Fibroblast of lung (primary cell): ENCODE measurements around the gene CYTIP.

Experiments used
- EZH2 ChIP-seq: IDR thresholded peaks from 2 replicates; pipeline ENCODE4 v1.5.1; 2012; ENCODE audit warnings: low read length, control low read depth, mild to moderate bottlenecking; ENCODE audit errors: missing control alignments
- TF ChIP-seq, protein P1 (sequence below), 2 donors: IDR thresholded peaks in 1 of 2; conservative IDR thresholded peaks in 1 of 2; 1 replicate in 1 of 2; 2 replicates in 1 of 2; pipeline ENCODE4 v1.5.1; 2011 to 2012; ENCODE audit warnings: low read length in 2 of 2, control low read depth in 1 of 2, inconsistent platforms in 1 of 2, low read depth in 1 of 2, mild to moderate bottlenecking in 1 of 2

DNA sequence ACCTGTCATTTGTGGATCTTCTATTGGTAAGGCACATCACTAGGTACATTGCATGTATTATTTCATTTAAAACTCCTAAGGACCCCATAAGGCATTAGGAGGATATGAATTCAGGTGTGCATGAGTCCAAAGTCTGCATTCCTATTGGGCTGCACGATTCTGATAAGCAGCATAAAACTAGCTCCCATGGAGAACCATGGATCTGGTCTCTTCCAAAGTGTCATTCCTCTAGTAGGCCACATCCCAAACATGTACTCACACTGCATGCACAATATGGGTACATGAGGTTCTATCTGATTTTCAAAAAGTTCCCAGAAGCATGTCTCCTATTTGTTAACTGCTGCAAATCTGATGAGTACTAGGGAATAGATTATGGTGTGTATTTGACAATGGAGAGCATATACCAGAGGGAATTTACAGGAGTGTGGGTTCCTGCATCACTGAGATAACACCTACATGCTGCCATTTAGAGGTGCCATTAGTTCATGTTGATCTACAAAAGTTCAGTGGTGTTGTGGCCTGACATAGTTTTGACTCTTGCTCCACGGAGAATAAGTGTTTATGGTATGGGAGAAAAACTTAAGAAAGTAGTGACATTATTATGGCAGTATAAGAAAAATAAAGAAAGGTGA, 11.3 kb downstream of the CYTIP start:
- TF ChIP-seq, protein P1, sequence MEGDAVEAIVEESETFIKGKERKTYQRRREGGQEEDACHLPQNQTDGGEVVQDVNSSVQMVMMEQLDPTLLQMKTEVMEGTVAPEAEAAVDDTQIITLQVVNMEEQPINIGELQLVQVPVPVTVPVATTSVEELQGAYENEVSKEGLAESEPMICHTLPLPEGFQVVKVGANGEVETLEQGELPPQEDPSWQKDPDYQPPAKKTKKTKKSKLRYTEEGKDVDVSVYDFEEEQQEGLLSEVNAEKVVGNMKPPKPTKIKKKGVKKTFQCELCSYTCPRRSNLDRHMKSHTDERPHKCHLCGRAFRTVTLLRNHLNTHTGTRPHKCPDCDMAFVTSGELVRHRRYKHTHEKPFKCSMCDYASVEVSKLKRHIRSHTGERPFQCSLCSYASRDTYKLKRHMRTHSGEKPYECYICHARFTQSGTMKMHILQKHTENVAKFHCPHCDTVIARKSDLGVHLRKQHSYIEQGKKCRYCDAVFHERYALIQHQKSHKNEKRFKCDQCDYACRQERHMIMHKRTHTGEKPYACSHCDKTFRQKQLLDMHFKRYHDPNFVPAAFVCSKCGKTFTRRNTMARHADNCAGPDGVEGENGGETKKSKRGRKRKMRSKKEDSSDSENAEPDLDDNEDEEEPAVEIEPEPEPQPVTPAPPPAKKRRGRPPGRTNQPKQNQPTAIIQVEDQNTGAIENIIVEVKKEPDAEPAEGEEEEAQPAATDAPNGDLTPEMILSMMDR (conservative IDR thresholded peaks at IDR 0.05 in 1 of 2, IDR thresholded peaks at IDR 0.05 in 1 of 2; ENCODE audit: low read depth in 1 of 2, low read length in 2 of 2): no peak
- TF ChIP-seq EZH2: no peak
